Effector CD8-positive, alpha-beta T cell (primary cell): ENCODE data around the gene HDLBP.
"Not testable (repeated sequence)": the region's sequence is repeated elsewhere in the genome, so short reads cannot be mapped to it uniquely, and the experiment has no call there.

Source experiments
- DNase-seq: peaks from one replicate; lab custom pipeline; 2025; lab: John Stamatoyannopoulos, UW

HDLBP gene

GRCh38 chr2:241302759-241303651, 12.5 kb downstream of the HDLBP start:
- no peak for DNase-seq

- no peak for DNase-seq
These were observed 13.4 kb downstream of the HDLBP start for GRCh38 chr2:241302083-241302482.

GRCh38 chr2:241300000-241300399, 15.5 kb downstream of the HDLBP start:
- peak; percentile 19 for DNase-seq

- no peak for DNase-seq
These were observed 16.8 kb downstream of the HDLBP start for GRCh38 chr2:241298673-241299072.

- DNase-seq = no peak
These were observed 18.7 kb downstream of the HDLBP start for GRCh38 chr2:241296767-241297166.

GRCh38 chr2:241295326-241296095, 20.0 kb downstream of the HDLBP start:
- no peak for DNase-seq

- DNase-seq = not testable (repeated sequence)
These were observed 22.1 kb downstream of the HDLBP start for GRCh38 chr2:241293378-241293797.

GRCh38 chr2:241291977-241292376, 23.5 kb downstream of the HDLBP start:
- no peak for DNase-seq

- DNase-seq = no peak
These were observed 24.3 kb downstream of the HDLBP start for GRCh38 chr2:241291153-241291552.

- no peak for DNase-seq
These were observed 25.9 kb downstream of the HDLBP start for GRCh38 chr2:241289597-241289996.

GRCh38 chr2:241289053-241289452, 26.4 kb downstream of the HDLBP start:
- no peak for DNase-seq

- DNase-seq = no peak
These were observed 27.1 kb downstream of the HDLBP start for GRCh38 chr2:241288324-241288888.

- DNase-seq = no peak
These were observed 29.0 kb downstream of the HDLBP start for GRCh38 chr2:241286348-241287090.

- no peak for DNase-seq
These were observed 29.9 kb downstream of the HDLBP start for GRCh38 chr2:241285596-241285995.

GRCh38 chr2:241282555-241282954, 32.9 kb downstream of the HDLBP start:
- DNase-seq = no peak

GRCh38 chr2:241280291-241280690, 35.2 kb downstream of the HDLBP start:
- no peak for DNase-seq

- DNase-seq = no peak
These were observed 35.6 kb downstream of the HDLBP start for GRCh38 chr2:241279828-241280227.

GRCh38 chr2:241279413-241279812, 36.1 kb downstream of the HDLBP start:
- no peak for DNase-seq

GRCh38 chr2:241278306-241278705, 37.2 kb downstream of the HDLBP start:
- DNase-seq = not testable (repeated sequence)

GRCh38 chr2:241275910-241276309, 39.6 kb downstream of the HDLBP start:
- DNase-seq = no peak

- DNase-seq = no peak
These were observed 40.0 kb downstream of the HDLBP start for GRCh38 chr2:241275504-241275903.

- no peak for DNase-seq
These were observed 41.3 kb downstream of the HDLBP start for GRCh38 chr2:241274127-241274526.
